Stimulated activated CD8-positive, alpha-beta memory T cell treated with anti-CD3 and anti-CD28 coated beads, Interleukin-4, amount 100 ng/mL, for 1 hour (primary cell): Measurements from ENCODE around the gene MAP3K13.
A peak's percentile ranks its signal among the peaks of the same experiment; 100 is the strongest.
"Not testable (repeated sequence)": the region's sequence is repeated elsewhere in the genome, so short reads cannot be mapped to it uniquely, and the experiment has no call there.

Experiments used
- DNase-seq, 2 donors: peaks; one replicate each; pipeline ENCODE4 v3.0.0-alpha.2; 2020; ENCODE audit warnings: low read depth in 2 of 2, low spot score in 1 of 2

MAP3K13 gene

DNA sequence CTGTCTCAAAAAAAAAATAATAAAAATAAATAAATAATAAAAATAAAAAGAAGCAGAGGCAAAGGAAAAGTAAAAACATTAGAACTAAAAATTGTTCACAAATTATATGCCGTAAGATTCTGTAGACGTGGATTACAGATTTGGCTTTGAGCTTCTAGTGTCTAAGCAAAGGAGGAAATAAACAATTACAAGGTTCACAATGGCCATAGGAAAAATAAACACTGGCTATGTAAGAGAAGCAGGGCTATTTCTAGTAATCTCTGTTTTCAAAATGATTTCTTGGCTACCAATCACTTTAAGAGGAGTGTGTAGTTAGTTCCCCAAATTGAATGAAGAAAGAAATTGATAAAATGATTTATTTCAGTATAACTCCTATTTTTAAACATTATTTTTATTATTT is 81.4 kb downstream of the MAP3K13 start:
- DNase-seq: no peak

DNA sequence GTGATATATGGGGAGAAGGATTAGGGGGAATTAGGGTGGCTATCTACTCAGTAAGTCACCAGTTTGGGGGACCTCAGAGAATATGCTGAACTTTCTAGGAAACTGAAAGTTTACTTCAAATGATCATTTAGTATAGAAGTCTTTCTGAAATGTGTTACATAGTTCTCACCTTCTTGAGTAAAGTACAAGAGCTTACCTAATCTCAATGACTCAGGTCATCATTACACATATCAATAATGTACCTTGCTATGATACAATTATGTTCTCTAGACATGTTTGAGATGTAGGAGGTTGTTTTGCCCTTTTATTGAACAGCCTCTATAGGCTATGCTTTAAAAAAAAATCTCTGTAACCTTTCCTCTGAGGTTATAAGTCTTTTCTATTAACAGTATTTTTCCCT is 85.2 kb downstream of the MAP3K13 start:
- no peak for DNase-seq

DNA sequence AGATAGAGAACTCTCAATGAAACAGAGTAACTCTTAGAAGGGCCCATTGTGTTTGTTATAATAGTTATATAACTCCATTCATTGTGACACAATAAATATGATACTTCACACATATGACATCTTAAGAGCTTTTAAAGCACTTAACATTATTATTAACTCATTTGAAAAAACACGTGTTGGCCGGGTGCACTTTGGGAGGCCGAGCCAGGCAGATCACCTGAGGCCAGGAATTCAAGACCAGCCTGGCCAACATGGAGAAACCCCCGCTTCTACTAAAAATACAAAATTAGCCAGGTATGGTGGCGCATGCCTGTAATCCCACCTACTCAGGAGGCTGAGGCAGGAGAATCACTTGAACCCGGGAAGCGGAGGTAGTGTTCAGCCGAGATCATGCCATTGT is 88.5 kb downstream of the MAP3K13 start:
- not testable (repeated sequence) for DNase-seq

DNA sequence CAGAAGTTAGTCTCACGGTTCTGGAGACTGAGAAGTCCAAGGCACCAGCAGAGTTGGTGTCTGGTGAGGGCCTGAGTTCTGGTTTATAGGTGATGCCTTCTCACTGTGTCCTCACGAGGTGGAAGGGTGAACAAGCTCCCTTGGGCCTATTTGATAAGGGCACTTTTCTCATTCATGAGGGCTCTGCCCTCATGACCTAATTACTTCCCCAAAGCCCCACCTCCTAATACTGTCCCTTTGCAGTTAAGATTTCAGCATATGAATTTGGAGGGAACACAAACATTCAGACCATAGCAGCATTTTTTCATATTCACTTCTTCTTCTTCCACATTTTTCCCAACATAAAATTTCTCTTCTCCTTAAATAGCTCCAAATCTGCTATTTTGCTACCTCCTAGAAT is 94.4 kb downstream of the MAP3K13 start:
- DNase-seq: no peak

DNA sequence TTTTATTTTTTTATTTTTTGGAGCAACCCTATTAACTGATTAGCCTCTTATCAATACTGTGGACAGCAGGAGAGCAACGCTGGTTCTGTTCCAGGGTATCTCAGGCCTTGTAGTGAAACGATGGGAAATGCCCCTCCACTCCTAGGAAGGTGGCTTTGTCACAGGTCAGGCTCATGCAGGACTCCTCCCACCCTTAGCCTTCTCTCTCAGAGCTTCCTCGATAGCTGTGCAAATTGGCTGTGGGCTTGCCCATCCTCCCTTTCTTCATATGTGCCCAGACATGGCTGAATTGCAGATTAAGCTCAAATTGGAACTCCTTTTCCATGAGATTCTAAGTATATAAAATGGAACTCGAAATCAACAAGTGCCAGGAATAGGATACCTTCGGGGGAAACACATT is 97.4 kb downstream of the MAP3K13 start:
- DNase-seq: no peak

DNA sequence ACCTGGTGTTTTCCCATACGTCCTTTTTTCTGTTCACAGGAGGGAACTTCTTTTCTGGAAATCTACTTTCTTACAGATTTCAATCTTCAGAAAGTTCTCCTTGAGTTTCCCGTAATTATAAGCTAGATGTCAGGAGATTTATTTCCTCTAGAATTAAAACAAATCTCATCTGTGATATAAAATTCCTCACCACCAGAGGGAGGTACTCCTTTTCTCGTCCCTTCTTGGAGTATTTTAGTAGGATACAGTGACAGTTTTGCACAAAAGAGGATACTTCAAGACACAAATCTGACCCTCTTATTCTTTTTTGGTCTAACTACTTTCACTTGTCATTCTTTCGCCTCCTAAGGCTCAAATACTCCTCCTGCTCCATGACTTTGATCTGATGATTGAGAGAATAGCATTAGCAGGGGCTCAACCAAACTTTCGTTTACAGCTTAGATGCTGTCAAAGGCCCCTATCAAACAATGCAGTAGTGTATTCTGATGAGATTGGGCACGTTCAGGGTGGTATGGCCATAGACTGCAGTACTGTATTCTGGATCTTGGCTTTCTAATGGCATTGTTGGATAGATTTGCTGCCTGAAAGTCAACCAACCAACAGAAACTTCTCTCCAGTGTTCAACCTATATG is 97.9 kb downstream of the MAP3K13 start:
- DNase-seq: no peak

DNA sequence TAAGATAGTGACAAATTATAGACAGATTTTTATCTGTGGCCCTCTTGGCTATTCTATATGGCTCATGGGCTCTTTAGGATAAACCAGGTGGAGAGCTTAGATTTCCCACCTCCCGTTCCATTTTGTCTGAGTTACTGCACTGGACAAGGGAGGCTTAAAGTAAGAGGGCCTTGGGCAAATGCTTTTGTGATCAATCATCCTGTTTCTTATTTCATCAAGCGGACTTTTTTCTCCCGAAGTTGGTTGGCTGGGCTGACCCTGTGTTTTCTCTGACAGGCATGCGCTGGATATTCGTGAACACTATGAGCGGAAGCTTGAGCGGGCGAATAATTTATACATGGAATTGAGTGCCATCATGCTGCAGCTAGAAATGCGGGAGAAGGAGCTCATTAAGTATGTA is 102.5 kb downstream of the MAP3K13 start:
- no peak for DNase-seq

DNA sequence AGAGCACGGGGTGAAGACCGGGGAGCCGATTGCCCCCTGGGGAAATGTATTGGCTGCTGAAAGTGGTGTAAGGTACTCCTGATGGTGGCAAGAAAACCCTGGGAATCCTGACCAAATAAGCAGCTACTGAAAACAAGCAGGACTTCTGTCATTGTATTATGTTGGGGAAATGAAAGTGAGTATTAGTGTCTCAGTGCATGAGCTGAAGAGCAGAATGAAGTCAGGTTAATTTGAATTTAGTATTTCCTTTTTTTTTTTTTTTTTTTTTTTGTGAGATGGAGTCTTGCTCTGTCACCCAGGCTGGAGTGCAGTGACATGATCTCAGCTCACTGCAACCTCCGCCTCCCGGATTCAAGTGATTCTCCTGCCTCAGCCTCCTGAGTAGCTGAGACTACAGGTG is 103.2 kb downstream of the MAP3K13 start:
- not testable (repeated sequence) for DNase-seq

DNA sequence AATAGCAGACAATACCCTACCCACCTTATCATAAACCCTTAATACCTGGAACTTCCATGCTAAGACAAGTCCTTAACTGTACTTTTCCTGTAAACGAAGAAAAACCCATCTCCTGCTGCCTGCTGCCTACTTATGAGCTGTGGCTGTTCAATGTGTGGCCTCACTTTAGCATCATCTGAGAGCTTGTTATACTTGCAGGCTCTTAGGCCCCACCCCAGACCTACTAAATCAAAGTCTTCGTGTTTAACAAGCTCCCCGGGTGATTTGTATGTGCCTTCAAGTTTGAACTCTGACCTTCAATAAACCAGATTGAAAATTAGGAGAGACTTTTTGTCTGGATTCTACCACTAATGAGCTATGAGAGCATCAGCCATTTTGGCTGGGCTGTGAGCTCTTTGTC is 106.6 kb downstream of the MAP3K13 start:
- DNase-seq: no peak

DNA sequence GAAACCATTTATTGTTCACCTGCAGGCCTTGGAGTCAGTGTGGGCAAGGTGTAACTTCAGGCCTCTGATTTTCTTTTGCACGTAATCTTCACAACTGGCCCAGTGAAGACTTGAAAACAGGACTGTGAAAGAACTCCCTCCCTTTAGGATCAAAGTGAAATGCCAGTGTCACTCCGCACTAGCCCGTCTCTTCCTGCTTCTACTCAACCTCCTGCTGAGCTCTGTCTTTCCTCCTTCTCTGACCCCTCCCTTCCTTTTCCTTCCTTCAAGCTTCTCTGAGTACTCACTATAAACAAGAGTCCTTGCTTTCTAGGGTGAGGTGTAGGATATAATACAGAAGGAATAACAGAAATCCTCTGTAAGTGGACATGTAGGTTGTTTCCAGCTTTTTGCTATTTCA is 107.4 kb downstream of the MAP3K13 start:
- no peak for DNase-seq

DNA sequence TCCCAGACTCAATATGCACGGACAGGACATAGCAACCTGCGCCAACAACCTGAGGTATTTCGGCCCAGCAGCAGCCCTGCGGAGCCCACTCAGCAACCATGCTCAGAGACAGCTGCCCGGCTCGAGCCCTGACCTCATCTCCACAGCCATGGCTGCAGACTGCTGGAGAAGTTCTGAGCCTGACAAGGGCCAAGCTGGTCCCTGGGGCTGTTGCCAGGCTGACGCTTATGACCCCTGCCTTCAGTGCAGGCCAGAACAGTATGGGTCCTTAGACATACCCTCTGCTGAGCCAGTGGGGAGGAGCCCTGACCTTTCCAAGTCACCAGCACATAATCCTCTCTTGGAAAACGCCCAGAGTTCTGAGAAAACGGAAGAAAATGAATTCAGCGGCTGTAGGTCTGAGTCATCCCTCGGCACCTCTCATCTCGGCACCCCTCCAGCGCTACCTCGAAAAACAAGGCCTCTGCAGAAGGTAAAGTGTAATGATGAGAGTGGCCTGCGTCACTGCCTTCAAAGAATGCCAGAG is 110.4 kb downstream of the MAP3K13 start:
- no peak for DNase-seq

DNA sequence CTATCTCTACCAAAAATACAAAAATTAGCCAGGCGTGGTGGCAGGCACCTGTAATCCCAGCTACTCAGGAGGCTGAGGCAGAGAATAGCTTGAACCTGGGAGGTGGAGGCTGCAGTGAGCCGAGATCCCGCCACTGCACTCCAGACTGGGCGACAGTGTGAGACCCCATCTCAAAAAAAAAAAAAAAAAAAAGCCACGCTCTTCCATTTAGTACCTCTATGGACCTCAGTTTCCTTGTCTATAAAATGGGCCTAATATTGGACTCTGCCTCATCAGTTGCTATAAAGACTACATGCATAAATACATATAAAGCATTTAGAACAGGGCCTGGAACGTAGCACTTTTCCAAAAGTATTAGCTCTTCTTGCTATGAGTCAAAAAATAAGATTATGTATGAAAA is 112.0 kb downstream of the MAP3K13 start:
- not testable (repeated sequence) for DNase-seq

DNA sequence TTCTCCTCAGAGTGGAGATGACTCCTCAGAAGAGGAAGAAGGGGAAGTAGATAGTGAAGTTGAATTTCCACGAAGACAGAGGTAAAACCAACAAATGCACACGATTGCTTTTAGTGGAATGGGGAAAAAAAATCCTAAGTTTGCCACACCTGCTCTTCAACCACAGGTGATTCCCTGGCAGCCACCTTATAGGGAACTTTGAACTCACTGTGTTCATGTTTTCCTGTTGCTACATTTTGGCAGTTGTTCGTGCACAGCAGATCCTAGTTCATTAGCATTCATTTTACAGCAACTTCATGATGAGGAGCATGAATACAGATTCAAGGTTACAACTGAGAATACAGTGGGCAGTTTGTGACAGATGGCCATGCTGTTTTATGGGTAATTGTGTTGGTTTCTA is 114.4 kb downstream of the MAP3K13 start:
- no peak for DNase-seq

DNA sequence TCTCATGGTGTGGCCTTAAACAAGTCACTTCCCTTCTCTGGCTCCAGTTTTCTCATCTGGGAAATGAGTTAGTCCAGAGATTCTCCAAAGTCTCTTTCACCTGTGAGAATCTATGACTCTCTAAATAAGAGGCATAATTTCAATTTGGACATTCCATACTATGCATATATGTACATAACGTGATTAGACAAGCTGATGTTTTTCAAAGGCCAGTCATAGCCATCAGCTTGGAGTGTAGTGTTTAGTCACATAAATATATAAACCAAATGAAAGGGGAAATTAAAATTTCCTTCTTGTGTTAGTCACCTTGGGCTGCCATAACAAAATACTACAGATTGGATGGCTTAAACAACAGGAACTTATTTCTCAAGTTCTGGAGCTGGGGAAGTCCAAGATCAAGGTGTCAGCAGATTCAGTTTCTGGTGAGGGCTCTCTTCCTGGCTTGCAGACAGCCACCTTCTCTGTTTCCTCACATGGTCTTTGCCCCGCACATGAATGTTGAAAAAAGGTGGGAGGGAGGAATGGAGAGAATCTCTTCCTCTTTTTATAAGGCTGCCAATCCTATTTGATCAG is 116.5 kb downstream of the MAP3K13 start:
- no peak for DNase-seq

DNA sequence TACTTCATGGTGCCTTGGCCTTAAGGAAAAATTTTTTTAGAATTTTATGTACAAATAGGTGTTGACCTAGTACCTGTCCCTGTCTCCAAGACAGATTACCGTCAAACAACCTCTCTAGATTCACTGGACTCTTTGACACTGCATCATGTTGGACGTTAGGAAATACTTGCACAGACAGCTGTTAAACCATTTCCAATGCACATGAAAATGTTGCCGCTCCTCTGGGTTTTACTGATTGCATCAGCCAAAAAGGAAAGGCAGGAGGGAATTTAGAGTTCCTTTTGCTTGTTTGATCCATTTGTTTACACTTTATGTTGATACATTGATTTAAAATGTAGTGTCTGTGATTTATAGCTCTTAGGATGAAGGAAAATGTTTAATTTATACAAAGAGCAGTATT is 121.4 kb downstream of the MAP3K13 start:
- no peak for DNase-seq

DNA sequence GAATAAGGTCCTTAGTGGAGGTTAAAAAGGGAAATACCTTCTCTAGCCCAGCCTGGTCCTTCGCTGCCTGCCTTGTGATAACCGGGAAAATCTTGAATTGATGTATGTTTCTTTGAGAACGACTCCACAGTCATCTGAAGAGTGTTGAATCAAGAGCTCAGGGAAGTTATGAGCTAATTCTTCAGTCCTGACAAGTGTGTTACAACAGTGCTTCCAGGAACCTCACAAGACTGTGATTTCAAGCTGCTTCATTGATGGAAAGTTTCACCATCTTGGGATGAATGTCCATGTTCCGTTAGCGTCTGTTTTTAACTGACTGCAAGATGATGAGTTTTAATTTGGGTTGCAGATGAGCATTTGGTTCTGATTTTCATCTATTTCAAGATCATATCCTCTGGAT is 123.5 kb downstream of the MAP3K13 start:
- DNase-seq: no peak

DNA sequence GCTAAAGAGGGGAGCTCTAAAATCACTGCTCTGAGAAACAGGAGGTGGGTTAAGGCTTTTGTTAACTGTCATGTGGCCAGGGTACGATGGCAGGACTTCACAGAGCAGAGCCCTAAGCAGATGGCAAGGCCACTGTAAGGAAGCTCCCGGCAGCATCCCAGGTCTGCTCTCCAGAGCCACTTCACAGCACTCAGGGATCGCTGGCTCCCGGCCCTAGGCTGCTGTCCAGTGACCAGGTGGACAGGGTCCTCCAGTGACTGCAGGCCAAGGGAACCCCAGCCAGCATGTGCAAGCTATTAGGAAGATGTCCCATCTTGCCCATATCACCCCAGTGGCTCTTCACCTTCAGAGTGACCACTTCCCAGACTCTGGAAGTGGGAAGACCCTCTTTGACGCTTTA is 125.5 kb downstream of the MAP3K13 start:
- DNase-seq: no peak

DNA sequence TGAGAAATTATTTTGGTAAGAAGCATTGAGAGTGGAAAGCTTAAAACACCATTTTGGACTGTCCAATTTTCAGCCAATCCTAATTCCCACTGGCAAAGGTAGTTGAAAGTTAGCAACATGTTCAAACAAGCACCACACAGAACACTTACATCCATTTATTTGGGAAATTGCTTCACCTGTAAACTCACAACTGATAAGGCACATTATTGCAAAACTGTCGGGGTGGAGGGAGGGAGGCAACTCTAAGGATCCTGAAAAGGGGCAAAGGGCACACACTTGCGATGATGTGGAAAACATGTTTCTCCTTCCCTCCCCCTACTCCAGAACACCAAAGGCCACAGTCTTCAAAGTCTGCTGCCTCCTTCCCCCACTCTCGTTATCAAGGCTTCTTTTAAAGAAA is 126.5 kb downstream of the MAP3K13 start:
- DNase-seq: no peak

DNA sequence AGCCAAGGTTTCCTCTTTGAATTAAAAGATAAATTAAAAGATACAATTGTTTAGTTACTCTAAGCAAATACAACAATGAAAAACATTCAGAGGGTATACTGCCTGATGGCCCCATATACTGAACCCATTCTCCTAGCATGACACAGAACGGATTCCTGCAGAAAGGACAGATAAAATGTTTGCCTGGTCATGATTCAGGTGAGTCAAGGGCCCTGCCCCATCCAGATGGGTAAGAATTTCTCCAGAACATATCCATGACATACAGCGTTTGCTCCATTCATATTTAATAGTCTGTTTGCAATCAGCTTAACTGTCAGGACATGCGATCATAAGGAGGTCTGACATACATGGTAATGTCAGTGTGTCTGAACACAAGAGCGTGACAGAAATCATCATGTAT is 127.3 kb downstream of the MAP3K13 start:
- DNase-seq: no peak

DNA sequence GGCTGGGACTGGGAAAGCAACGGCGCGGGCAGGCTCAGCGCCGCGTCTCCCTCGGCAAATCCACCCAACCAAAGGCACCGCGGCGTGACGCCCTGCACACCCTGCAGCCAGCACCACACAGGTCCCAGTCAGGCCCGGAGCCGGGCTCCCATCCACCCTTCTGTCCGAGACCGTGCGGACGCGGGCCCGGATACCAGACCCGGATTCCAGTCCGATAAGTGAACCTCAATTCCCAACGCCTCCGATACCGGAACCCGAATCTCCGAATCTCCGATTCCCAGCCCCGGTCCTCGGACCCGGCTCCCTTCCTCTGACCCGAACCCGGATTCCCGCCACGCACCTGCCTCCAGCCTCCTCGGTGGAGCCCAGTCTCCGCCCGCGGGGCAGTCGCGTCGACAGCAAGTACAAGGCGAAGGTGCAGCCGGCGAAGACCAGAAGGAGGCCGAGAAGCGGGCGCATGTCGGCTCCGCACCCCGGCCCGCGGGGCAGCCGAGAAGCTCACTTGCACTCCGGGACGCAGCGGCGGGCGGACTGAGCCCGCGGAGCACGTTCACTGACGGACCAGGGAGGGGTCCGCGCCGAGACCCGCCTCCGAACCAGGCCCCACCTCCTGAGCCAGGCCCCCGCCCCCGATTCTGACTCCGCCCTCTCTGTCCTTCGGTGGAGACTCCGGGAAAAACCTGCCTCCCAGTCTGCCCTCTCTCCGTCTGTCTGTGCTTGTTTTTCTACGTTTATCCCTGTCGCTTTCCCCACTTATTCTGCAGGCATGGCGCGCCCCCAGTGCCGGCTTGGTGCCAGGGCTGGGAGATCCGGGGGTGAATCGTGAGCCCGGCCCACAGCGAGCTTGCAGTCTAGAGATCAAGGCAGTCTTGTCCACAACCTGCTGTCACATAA is 135.8 kb downstream of the MAP3K13 start, which contains the start of gene TMEM41A:
Gene TMEM41A (minus strand): TSS at position 533 of the 894 bp plus-strand sequence. CDS start 74 bp downstream, at position 459.
- DNase-seq: peak; percentile 73 to 76

DNA sequence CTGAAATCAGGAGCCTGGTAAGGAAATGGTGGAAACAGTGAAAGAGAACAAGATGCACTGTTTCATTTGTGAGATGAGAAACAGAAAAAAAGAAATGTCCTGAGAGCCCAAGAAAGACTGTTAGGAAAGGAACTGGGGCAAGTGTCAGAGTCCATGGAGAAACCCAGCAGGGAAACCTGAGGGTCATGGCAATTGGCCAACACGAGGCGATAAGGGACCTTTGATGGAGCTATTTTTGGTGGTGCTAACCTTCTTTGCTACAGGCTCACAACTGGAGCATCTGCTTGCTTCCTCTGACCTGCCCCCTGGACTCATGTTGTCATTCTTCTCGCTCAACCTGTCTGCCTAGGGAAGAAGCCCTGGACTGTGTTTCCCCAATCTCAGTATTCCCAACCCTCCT is 140.1 kb downstream of the MAP3K13 start:
- no peak for DNase-seq

DNA sequence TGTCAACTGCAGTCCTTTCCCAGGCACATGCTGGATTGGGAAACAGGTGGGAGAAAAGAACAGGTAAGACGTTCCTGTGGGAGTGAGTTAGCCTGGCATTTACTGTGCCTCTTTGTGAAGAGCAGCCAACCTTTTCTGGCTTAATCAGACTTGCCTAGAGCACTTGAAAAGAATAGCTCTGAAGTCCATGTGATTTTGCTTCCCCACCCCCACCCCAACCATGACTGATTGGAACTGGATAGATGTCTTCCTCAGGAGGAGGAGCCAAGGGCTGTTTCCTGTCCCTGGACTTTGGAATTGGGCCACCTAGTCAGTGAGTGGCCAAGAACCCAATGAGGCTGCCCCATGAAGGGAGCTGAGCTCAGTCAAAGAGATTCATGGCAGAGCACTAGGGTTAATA is 140.6 kb downstream of the MAP3K13 start:
- no peak for DNase-seq
